DMS79 (cell line): ENCODE data around the gene ALDH3B1.

ENCODE experiments used
- DNase-seq: peaks from one replicate; lab custom pipeline; 2025; lab: John Stamatoyannopoulos, UW

The ALDH3B1 gene

DNA sequence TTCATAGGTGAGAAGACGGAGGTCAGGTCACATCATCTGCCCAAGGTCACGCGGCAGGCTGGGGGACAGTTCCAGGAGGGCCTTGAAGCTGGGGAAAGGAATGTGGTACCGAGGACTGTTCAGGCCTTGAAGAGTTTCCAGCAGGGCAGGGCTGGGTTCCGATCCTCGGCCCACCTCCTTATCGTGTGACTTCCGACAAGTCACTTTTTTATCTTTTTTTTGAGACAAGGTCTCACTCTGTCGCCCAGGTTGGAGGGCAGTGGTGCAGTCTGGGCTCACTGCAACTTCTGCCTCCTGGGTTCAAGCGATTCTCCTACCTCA lies 21.0 kb downstream of the ALDH3B1 start:
- no peak for DNase-seq

- no peak for DNase-seq
These were observed 21.9 kb downstream of the ALDH3B1 start for GRCh38 chr11:68032003-68032402.

- no peak for DNase-seq
These were observed 23.0 kb downstream of the ALDH3B1 start for GRCh38 chr11:68032997-68033707.

DNA sequence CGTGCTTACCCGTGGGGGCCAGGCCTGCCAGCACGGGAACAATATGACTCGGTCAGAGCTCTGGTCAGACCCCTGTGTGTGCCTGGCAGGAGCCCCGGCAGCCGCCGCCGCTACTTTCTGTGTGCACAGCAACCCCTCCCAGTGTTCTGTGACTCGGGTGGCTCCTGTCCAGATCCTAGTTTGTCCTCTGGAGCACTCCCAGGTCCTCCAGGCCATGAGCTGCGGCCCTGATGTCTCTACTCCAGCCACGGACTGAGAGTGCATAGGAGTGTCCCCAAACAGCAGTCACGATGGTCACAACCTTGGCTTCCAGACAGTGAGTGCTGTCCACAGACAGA lies 23.6 kb downstream of the ALDH3B1 start:
- DNase-seq: no peak

DNA sequence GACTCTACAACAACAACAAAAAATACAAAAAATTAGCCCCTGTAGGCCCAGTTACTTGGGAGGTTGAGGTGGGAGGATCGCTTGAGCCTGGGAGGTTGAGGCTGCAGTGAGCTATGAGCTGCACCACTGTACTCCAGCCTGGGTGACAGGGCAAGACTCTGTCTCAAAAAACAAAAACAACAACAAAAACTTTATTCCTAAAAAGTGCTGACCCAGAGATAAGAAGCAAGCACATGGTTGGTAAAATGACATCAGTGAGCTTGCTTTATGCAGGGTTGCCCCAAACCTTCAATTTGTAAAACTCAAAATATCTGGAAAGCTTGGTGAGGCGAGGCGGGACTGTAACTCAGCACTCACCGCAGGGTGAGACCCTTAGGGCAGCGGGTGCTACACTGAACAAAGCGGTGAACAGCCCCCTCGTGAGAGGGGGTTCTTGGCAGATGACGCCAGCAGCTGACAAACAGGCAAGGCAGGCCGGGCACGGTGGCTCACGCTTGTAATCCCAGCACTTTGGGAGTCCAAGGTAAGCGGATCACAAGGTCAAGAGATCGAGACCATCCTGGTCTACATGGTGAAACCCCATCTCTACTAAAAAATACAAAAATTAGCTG lies 25.2 kb downstream of the ALDH3B1 start:
- DNase-seq: no peak

- no peak for DNase-seq
These were observed 26.1 kb downstream of the ALDH3B1 start for GRCh38 chr11:68036141-68036716.

DNA sequence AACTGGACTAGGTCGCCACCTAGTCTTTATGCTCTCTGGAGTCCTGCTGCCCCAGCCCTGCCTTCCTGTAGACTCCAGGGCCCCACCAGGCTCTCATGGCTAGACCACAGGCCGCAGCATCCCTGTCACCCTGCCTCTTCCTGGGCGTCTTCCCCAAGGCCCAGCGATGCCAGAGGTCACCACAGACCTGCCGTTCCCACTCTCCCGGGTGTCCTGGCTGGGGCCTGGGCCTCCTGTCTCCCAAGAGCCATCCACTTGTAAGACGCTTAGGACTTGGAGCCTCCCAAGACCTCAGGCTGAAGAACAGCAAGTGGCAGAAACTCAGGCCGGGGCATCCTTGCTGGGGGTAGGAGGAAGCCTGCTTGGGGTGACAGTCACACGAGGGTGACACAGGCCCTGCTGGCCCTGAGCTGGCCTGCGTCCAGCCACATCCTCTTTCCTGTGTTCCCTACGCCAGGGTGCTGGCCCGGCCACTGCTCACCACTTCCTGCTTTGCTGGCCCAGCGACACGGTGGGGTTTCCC lies 26.7 kb downstream of the ALDH3B1 start:
- no peak for DNase-seq

DNA sequence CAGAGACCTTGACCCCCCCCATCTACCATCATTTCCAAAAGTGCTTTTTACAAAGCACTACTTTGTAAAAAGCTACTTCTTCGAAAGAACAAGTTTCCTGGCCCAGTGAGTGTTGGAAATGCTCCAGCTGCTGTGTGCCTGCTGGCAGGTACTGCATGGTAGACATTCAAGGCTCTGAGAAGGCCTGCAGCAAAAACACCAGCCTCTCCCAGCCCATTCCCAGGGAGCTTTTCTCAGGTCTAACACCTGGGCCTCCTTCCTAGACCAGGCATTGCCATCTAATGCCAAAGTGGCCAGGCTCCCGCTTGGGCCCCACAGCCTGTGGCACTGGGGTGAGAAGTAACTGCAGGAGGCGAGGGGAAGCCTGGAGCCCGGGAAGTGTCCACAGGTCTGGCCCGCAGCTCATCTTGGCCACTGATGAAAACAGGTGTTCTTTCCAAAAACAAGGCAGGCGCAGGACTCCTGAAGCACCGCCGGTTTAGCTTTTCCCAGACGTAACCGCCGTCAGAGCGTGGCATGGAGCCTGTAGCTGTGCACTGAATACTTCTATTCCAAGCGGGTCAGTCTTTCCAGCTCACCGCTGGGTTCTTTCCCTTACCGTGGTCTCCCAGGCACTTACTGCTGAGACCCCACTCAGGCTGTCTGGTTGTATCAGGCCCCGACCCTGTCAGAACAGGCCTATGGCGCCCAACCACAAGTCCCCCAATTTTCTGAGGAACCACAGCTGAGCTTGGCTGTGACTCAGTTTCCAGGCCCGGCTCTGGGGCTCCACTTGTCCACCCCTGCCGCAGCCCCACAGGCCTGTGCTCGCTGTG lies 27.5 kb downstream of the ALDH3B1 start:
- DNase-seq: no peak

GRCh38 chr11:68038226-68038717 lies 28.1 kb downstream of the ALDH3B1 start:
- no peak for DNase-seq

DNA sequence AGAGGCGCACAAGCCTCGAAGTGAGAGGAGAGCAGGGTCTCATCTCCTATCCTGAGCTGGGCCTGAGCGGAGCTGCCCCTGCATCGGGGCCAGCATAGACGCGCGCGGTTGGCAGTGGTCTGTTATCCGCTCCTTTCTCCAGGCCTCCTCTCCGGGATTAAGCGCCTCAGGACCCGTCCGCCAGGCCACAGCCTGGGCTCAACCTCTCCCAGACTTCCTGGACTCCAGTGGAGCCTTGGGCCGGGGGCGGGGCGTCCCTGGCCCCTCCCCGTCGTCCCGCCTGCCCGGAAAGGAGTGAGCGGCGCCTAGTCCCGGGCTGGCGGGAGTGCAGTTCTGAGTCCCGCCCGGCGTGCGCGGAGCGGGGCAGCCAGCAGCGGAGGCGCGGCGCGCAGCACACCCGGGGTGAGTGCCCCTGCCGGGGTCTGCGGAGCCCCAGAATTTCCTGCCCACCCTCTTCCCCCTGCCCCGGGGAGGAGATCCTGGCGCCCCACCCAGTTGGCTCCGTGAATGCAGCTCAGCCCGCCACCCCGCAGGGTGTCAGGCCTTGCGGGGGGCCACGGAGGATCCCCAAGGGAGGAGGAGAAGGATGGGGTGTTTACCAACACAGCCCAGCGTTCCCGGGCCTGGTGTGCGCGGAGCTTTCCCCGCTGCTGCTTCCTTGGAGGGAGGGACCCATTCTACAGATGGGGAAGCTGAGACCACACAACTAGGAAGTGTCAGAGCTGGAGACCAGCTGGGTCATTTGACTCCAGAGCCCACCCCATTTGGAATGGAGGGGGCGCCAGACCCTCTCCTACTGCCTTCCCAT lies 28.8 kb downstream of the ALDH3B1 start, which contains the start of gene TCIRG1:
TSS of gene TCIRG1 (plus strand) at position 308 of the 808 bp plus-strand sequence. CDS start 2,247 bp downstream, outside the sequence.
- DNase-seq: no peak

GRCh38 chr11:68039526-68040086 lies 29.5 kb downstream of the ALDH3B1 start:
- no peak for DNase-seq

- no peak for DNase-seq
These were observed 30.2 kb downstream of the ALDH3B1 start for GRCh38 chr11:68040101-68040956.

- no peak for DNase-seq
These were observed 30.9 kb downstream of the ALDH3B1 start for GRCh38 chr11:68040957-68041591.

GRCh38 chr11:68041617-68042218 lies 31.6 kb downstream of the ALDH3B1 start:
- no peak for DNase-seq

GRCh38 chr11:68042219-68043028 lies 32.3 kb downstream of the ALDH3B1 start:
- DNase-seq: no peak

- DNase-seq: no peak
These were observed 32.9 kb downstream of the ALDH3B1 start for GRCh38 chr11:68043029-68043348.

DNA sequence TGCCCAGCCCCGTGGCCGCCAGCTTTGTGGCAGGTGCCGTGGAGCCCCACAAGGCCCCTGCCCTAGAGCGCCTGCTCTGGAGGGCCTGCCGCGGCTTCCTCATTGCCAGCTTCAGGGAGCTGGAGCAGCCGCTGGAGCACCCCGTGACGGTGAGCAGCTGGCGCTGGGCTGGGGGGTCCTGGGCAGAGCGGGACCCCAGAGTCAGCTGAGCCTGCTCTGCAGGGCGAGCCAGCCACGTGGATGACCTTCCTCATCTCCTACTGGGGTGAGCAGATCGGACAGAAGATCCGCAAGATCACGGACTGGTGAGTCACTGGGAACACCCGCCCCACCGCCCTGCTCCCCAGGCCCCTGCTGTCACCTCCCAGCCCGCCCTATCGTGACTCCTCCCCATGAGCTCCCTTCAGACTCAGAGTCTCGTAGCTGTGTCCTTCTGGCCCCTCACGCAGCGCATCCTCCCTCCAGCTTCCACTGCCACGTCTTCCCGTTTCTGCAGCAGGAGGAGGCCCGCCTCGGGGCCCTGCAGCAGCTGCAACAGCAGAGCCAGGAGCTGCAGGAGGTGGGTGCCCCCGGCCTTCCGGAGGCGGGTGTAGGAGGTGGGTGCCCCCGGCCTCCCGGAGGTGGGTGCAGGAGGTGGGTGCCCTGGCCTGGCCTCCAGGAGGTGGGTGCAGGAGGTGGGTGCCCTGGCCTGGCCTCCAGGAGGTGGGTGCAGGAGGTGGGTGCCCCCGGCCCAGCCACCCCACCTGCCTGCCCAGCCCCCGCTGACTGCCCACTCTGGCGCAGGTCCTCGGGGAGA lies 33.4 kb downstream of the ALDH3B1 start:
- DNase-seq: no peak
